Measurements from ENCODE around the gene TUT7. TPM values are rescaled to one million over a fixed set of nuclear protein-coding genes. Genes with fewer than 3 reads are reported as not detected.

TUT7 gene
- total RNA-seq, 1 experiment from 2014 or later: 24.5 TPM

- TF ChIP-seq CTCF (IDR thresholded peaks at IDR 0.05) (no peak), CREM (CRISPR knock-in tag; IDR thresholded peaks at IDR 0.05) (no peak)
These were observed 105.5 kb downstream of the TUT7 start (continued) for GRCh38 chr9:86248746-86249145.

- peaks cover 9% of the 10 kb centered on the region for H3K4me1 Mint-ChIP-seq
- H3K36me3 Mint-ChIP-seq: no peaks in the 10 kb centered on the region
- POLR2A ChIA-PET: no interaction called here
- H3K9me3 Mint-ChIP-seq: no peaks in the 10 kb centered on the region
- H3K27me3 Mint-ChIP-seq (ENCODE audit: low read depth): no peaks in the 10 kb centered on the region
- no peak overlapping the region for H3K4me3 Mint-ChIP-seq
- DNase-seq (ENCODE audit: low spot score) (peak; percentile 12), ATAC-seq (peak; percentile 84)
- no peak overlapping the region for H3K27ac Mint-ChIP-seq
- CTCF ChIA-PET: interaction anchor here (0.6 to 2.7 kb wide), 2 partner anchors 15 to 44 kb away, joined by 4 to 12 read pairs; no protein-coding TSS in a partner anchor
- TF ChIP-seq ZNF219 (CRISPR knock-in tag; IDR thresholded peaks at IDR 0.05; ENCODE audit: borderline replicate concordance) (no peak), ERG (CRISPR knock-in tag; IDR thresholded peaks at IDR 0.05) (no peak), ETV6 (CRISPR knock-in tag; IDR thresholded peaks at IDR 0.05) (no peak), PREB (CRISPR knock-in tag; IDR thresholded peaks at IDR 0.05; ENCODE audit: borderline replicate concordance) (no peak), CREM (CRISPR knock-in tag; IDR thresholded peaks at IDR 0.05) (no peak), TP53 (CRISPR knock-in tag; IDR thresholded peaks at IDR 0.05) (no peak), E2F1 (CRISPR knock-in tag; IDR thresholded peaks at IDR 0.05) (no peak), SP1 (CRISPR knock-in tag; conservative IDR thresholded peaks at IDR 0.05) (no peak), ELF4 (CRISPR knock-in tag; IDR thresholded peaks at IDR 0.05; ENCODE audit: low read depth) (no peak), ZNF138 (CRISPR knock-in tag; conservative IDR thresholded peaks at IDR 0.05) (no peak), JUN (CRISPR knock-in tag; IDR thresholded peaks at IDR 0.05) (no peak), NR3C1 (CRISPR knock-in tag; conservative IDR thresholded peaks at IDR 0.05; ENCODE audit: low read depth) (no peak), ZMAT4 (CRISPR knock-in tag; IDR thresholded peaks at IDR 0.05) (no peak), PRRX2 (CRISPR knock-in tag; IDR thresholded peaks at IDR 0.05) (no peak), JAZF1 (CRISPR knock-in tag; IDR thresholded peaks at IDR 0.05) (no peak), SMAD3 (CRISPR knock-in tag; IDR thresholded peaks at IDR 0.05; ENCODE audit: borderline replicate concordance) (no peak), ZSCAN18 (CRISPR knock-in tag; IDR thresholded peaks at IDR 0.05) (no peak)
These were observed 107.5 kb downstream of the TUT7 start for GRCh38 chr9:86246752-86247161.
